ENCODE results near the gene TRIM44.
A peak's percentile ranks its signal among the peaks of the same experiment; 100 is the strongest.
"Not testable (repeated sequence)": the region's sequence is repeated elsewhere in the genome, so short reads cannot be mapped to it uniquely, and the experiment has no call there.

The TRIM44 gene

DNA sequence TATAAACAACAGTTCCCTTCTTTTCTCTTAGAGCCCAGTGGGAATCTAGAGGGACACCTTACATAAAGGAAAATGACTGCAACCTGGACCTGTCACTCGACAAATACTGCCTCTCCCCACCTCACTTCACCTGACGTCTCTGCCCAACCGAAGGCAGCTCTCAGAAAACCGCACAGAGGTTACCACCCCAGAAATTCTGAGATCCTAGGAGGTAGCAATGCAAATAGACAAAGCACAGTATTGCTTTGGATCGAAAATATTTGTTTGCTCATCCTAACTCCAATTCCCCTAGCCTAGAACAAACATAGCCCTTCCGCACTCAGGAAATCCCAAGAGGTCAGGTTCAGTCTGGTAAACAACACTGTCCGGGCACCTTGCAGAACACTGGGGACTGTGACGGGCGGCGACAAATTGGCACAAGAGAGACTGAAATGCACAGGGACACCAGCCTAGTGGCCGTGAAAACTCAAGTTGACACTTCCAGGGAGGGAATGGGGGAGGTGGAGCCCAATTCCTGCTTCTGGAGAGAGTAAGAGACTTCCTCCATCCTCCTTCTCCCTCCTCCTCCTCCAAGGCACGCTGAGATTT is 420 bp upstream of the TRIM44 start:
- DNase-seq: peak; percentile 20
- in situ Hi-C loops (cut with HindIII; ENCODE audit: low pct_ligation_motif_present, low pct_unique_long_range_greater_than_20kb, low sequenced_read_pairs): no loop called here

DNA sequence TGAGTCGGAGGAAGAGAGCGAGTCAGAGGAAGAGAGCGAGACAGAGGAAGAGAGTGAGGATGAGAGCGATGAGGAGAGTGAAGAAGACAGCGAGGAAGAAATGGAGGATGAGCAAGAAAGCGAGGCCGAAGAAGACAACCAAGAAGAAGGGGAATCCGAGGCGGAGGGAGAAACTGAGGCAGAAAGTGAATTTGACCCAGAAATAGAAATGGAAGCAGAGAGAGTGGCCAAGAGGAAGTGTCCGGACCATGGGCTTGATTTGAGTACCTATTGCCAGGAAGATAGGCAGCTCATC is 780 bp downstream of the TRIM44 start:
- in situ Hi-C loops (cut with HindIII; ENCODE audit: low pct_ligation_motif_present, low pct_unique_long_range_greater_than_20kb, low sequenced_read_pairs): no loop called here
- no peak for DNase-seq

DNA sequence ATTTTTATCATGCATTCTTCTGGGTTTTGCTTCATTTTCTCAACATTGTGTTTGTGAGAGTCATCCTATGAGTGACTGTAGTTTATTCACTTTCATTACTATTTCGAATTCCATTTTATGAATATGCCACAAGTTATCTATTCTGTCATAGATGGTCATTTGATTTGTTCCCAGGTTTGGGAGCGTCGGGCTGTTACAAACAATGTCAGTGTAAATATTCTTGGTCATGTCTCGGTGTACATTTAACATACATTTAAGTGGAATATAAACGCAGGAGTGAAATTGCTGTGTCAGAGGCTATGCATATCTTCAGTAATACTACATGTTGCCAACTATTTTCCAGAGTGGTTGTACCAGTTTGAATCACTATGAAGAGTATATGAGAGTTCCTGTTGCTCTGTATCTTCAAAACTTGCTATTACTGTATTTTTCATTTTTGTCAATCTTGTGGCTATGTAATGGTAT is 2.4 kb downstream of the TRIM44 start:
- in situ Hi-C loops (cut with HindIII; ENCODE audit: low pct_ligation_motif_present, low pct_unique_long_range_greater_than_20kb, low sequenced_read_pairs): no loop called here
- no peak for DNase-seq

DNA sequence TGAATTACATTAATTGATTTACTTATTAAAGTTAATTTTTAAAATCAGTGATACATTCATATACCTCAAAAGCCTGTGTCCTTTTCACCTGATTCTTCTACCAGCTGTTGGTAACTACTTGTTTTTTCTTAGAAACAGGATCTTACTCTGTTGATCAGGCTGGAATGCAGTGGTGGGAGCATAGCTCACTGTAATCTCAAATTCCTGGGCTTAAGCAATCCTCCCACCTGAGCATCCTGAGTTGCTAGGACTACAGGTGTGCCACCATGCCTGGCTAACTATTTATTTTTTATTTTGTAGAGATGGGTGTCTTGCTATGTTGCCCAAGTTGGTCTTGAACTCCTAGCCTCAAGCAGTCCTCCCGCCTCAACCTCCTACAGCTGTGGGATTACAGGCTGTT is 4.7 kb downstream of the TRIM44 start:
- DNase-seq: no peak
- in situ Hi-C loops (cut with HindIII; ENCODE audit: low pct_ligation_motif_present, low pct_unique_long_range_greater_than_20kb, low sequenced_read_pairs): no loop called here

DNA sequence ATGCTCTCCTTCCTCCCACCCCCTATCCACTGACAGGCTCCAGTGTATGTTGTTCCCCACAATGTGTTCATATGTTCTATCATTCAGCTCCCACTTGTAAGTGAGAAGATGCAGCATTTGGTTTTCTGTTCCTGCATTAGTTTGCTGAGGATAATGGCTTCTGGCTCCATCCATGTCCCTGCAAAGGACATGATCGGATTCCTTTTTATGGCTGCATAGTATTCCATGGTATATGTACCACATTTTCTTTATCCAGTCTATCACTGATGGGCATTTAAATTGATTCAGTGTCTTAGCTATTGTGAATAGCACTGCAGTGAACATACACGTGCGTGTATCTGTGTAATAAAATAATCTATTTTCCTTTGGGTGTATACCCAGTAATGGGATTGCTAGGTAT is 5.8 kb downstream of the TRIM44 start:
- DNase-seq; in situ Hi-C loops (cut with HindIII; ENCODE audit: low pct_ligation_motif_present, low pct_unique_long_range_greater_than_20kb, low sequenced_read_pairs): not testable (repeated sequence)

DNA sequence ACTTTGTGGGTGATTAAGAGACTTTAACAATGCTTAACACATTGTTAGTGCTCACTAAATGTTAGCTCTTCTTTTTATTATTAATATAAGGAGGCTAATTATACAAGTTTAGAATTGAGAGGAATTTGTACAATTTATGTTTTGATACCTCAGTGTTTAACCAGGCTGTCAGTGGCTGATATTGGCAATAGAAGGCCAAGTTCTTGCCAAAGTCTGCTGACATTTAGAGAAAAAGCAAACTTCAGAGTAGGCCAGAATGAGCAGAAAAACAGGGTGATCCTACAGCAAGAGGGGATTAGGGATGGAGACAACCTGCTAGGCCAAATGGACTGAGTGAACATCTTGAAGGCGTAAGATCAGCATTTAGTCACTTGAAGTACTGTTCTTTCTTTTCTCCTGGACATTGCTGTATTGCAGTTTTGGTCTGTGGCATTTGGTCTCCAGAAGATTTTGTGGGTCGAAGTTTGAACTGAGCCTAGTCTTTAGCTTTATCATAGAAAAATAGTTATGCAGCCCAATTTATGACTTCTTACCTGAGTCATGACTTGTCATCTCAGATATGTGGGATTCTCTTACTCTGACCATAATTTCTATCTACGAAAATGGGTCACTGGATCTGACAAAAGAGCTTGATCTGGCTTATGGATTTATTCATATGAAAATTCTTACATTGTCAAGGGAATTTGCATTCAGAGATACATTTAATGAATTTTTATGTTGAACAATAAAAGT is 9.0 kb downstream of the TRIM44 start:
- DNase-seq: no peak
- in situ Hi-C loops (cut with HindIII; ENCODE audit: low pct_ligation_motif_present, low pct_unique_long_range_greater_than_20kb, low sequenced_read_pairs): no loop called here

DNA sequence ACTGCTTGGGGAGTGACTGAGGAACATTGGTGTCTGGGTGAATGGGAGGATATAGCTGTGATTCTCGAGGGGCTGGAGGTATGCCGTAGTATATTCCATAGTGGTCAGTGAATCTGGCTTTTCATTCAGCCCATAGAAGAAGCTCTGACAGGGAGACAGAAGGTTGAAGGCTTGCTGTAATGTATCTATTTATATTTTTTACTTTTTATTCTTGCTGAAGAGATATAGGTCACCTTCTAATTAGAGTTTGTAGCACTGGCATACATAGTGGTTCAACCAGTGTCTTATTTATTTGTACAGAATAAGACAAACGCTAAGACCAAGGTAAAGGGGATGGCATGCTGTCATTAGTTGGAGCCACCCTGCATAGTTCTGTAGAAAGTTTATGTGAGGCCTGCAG is 10.0 kb downstream of the TRIM44 start:
- in situ Hi-C loops (cut with HindIII; ENCODE audit: low pct_ligation_motif_present, low pct_unique_long_range_greater_than_20kb, low sequenced_read_pairs): no loop called here

DNA sequence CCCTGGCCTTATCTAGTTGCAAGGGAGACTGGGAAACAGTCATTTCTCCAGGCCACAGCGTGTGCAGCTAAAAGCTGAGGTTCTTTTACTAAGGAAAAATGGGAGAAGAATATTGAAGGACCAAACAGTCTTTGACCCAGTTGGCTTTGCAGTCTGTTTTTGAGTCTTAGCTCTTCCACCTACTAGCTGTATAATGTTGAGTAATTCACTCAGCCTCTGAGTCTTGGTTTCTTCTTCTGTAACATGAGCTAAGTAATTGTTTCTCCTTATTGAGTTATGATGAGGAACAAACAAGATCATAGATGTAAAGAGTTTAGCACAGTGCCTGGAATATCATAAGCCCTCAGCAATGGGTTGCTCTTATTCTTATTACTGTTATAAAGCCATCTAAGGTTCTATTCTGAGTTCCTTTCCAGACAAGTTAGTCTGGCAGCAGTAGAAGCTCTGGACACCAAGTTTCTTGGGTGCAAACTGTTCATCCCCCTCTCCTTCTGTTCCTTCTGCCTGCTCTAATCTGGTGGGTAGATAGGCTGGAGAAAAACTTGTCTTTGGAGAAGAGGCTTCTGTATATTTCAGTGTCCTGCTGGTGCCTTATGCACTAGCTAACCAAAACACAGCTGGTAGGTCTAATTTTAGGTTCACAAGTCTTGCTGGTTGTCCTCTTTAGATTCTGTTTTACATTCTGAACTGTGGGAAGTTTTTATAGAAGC is 13.5 kb downstream of the TRIM44 start:
- no peak for DNase-seq
- in situ Hi-C loops (cut with HindIII; ENCODE audit: low pct_ligation_motif_present, low pct_unique_long_range_greater_than_20kb, low sequenced_read_pairs): no loop called here

More for the DNA sequence above, 10.0 kb downstream of the TRIM44 start:
- DNase-seq: no peak

DNA sequence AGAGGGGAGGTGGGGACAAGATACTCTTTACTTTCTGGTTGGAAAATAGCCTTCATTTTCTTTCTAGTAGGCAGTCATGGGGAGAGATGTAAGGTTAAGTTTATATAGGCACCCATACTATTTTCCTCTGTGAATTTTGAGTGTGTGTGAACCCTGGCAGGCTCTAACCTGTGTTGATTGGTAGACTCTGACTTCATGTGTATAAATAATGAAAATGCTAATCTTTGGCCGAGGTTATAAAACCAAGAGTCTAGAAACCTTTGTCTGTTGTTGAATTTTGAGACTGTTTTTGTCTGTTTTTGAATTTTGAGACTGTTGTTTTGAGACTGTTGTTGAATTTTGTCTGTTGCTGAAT is 14.0 kb downstream of the TRIM44 start:
- in situ Hi-C loops (cut with HindIII; ENCODE audit: low pct_ligation_motif_present, low pct_unique_long_range_greater_than_20kb, low sequenced_read_pairs): no loop called here
- no peak for DNase-seq

DNA sequence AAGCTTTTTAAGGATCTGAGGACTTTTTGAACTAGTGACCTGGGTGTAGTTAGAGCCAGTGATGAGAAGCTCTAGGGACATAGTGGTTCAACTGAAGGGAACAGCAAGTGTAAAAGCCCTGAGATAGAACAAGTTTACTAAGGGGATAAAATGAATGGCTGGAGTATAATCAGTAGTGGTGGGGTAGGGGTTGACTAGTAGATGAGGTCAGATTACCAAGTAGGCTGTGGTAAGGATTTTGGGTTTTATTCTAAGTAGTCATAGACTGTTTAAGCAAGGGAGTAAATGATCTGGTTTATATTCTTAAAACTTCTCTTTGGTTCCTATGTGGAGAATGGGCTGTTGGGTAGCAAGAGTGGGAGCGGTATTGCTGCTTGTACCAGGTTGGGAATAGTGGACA is 15.3 kb downstream of the TRIM44 start:
- DNase-seq: no peak
- in situ Hi-C loops (cut with HindIII; ENCODE audit: low pct_ligation_motif_present, low pct_unique_long_range_greater_than_20kb, low sequenced_read_pairs): no loop called here

DNA sequence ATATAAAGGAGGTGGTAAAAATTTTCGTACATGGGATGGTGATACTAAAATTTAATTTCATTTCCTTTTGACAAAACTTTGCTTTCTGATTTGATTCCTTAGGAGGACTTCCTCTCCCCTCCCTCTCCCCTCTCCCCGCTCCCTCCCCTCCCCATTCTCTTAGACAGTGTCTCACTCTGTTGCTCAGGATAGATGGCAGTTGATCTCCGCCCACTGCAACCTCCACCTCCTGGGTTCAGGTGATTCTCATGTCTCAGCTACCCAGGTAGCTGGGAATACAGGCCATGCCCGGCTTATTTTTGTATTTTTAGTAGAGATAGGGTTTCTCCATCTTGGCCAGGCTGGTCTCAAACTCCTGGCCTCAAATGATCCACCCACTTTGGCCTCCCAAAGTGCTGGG is 15.9 kb downstream of the TRIM44 start:
- in situ Hi-C loops (cut with HindIII; ENCODE audit: low pct_ligation_motif_present, low pct_unique_long_range_greater_than_20kb, low sequenced_read_pairs): no loop called here

DNA sequence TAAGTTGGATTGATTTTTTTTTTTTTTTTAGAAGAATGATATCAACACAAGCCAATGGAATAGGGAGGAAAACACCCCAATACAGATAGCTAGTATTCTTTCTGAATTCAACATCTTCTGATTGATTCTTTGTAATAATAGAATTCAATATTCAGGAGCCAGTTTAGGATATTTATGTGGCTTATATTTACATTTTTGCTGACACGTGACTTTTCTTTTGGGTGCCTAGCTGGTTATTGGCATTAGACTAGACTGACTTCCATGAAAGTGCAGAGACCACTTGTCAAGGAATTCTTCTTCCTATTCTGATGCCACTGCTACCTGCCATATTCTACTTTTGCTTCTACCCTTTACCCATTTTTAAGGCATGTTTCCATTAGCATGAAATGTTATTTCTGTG is 16.4 kb downstream of the TRIM44 start:
- in situ Hi-C loops (cut with HindIII; ENCODE audit: low pct_ligation_motif_present, low pct_unique_long_range_greater_than_20kb, low sequenced_read_pairs): no loop called here
- no peak for DNase-seq

More for the DNA sequence above, 15.9 kb downstream of the TRIM44 start:
- no peak for DNase-seq

DNA sequence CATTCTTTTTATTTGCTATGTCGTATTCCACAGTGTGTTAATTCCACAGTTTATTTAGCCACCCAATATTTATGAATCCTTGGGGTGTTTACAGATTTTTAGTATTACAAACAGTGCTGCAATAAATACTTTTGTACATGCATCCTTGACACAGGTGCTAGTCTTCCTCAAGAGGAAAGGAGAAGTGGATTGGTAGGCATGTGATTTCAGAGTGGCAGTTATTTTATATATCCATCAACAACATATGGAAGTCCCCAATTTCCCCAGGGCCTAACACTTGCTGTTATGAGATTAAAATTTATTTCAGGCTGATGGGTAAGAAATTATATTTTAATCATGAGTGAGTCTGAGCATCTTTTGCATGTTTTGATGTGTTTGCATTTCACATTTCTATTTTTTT is 17.9 kb downstream of the TRIM44 start:
- in situ Hi-C loops (cut with HindIII; ENCODE audit: low pct_ligation_motif_present, low pct_unique_long_range_greater_than_20kb, low sequenced_read_pairs): no loop called here
- DNase-seq: no peak

DNA sequence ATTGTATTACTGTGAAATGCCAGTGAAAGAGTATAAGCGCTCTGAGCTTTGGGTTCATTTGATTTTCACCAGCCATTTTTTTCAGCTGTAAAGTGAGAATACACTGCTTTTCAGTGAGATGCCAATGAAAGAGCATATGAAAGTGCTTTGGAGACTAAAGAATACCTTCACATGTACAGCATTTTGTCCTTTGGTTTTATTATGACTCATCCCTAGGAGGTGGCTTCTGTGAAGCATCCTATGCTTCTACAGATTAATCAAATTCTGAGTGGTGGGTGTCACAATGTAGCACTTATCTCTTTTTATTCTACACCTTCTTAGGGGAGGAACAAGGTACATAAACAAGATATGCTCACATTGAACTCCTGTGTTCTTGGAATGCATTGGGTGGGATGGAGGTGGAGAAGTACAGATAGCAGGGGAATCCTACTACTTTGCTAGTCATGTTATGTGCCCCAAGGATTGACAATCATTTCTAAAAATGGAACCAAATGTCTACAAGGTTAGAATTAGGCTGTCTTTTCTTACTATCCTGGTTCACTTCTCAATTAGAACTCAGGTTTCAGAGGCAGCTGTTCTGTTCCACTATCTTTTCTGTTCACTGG is 18.7 kb downstream of the TRIM44 start:
- in situ Hi-C loops (cut with HindIII; ENCODE audit: low pct_ligation_motif_present, low pct_unique_long_range_greater_than_20kb, low sequenced_read_pairs): no loop called here
- no peak for DNase-seq

DNA sequence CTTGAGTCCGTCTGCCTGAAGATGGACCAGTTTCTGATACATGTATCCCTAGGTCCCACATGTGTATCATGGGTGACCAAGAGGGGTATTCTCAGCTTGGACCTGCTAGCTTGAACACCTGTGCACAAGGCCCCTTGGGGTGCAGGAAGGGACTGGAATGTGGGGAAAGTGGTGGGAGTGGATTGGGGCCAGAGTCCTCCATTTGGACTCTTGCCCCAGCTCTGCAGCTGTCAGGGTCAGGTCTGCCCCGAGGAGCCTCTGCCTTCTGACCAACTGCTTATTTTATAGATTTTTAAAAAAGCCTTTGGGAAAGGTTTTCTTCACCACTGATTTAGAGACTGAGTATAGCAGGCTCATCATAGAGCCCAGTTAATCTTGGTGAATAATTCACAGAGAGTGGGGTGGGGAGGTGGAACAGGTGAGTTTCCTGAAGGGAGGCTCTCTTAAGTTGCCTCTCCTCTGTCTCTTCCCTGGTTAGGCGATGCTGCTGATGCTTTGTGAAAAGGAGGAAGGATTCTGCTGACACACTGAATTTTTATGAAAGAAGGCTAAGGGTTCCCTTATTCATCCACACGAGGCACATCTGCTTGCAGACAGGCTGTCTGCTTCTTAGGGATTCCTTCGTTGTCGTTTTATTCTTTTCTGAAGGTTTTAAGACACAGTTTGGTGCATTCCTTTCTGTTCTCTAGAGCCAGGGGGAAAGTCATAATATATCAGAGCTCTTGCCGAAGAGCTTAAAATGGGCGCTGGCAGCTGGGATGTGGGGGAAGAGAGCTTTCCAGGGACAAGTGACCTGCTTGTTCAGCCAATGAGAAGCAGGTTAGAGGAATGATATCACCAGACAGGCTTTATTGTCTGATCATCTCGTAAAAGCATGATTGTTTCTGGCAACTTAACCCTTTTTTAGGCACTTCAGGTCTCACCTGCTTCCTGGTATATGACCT is 19.9 kb downstream of the TRIM44 start:
- in situ Hi-C loops (cut with HindIII; ENCODE audit: low pct_ligation_motif_present, low pct_unique_long_range_greater_than_20kb, low sequenced_read_pairs): no loop called here
- peak; percentile 44 for DNase-seq

DNA sequence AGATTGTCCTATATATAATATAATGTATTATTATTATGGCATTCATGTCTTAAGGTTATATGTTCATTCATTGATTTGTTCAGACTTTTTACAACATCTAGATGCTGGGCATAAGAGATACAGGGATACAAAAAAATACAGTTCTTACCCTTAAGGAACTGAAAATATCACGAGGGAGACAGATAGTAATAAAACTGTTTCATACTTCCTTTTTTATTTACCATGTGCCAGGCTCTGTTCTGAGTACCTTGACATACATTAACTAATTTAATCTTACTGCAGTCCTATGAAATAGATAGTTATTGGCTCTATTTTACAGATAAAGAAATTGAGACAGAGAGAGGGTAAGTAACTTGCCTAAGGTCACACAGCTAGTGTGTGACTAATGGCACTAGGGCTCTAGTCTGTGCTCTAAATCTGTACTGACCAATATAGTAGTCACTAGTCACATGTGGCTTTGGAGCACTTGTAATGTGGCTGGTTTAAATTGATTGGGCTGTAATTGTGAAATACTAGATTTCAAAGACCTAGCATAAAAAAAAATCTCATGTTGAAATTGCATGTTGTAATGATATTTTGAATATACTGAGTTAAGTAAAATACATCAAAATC is 21.3 kb downstream of the TRIM44 start:
- no peak for DNase-seq
- in situ Hi-C loops (cut with HindIII; ENCODE audit: low pct_ligation_motif_present, low pct_unique_long_range_greater_than_20kb, low sequenced_read_pairs): no loop called here

DNA sequence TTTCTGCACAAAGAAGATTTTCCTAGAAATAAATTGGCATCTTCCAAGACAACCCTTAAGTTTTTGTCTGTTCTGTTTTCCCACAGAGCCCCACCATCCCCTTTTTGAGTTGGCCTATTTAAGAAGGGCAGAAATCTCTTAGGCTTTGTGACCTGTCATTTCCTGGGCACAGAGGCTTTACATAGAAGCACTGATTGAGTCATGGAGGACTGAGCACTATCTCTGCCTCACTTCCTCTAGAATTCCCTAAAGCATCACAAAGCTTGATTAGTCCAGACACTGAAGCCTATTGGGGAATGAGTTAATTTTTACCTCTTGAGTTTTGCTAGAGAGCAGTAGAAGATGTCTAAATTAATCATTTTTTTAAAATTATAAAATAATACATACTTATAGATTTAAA is 25.4 kb downstream of the TRIM44 start:
- in situ Hi-C loops (cut with HindIII; ENCODE audit: low pct_ligation_motif_present, low pct_unique_long_range_greater_than_20kb, low sequenced_read_pairs): no loop called here
- DNase-seq: peak; percentile 26

Data from ACHN (cell line).